H9 (cell line): ENCODE data around the gene COX6A1. TPM values are rescaled to one million over a fixed set of nuclear protein-coding genes. Genes with fewer than 3 reads are reported as not detected.

Experiments used
- DNase-seq: peaks from one replicate; pipeline ENCODE4 v3.0.0-alpha.2; 2017
- H2AFZ ChIP-seq: one replicate; pipeline ENCODE4 v1.6.1; 2013; ENCODE audit warnings: mild to moderate bottlenecking, low read length, control low read depth, moderate library complexity
- H2AK5ac ChIP-seq: 2 replicates; pipeline ENCODE4 v1.6.1; 2013; ENCODE audit warnings: low read length, control low read depth, mixed read lengths; ENCODE audit not compliant: insufficient read length
- H2BK120ac ChIP-seq: one replicate; pipeline ENCODE4 v1.6.1; 2013; ENCODE audit warnings: low read depth, mild to moderate bottlenecking, low read length, control low read depth, inconsistent platforms; ENCODE audit not compliant: poor library complexity, severe bottlenecking
- H2BK12ac ChIP-seq: 2 replicates; pipeline ENCODE4 v1.6.1; 2013; ENCODE audit warnings: low read length, control low read depth, mixed read lengths, low read depth; ENCODE audit not compliant: insufficient read length
- H2BK15ac ChIP-seq: 2 replicates; pipeline ENCODE4 v1.6.1; 2013; ENCODE audit warnings: low read depth, low read length, control low read depth
- H2BK20ac ChIP-seq: one replicate; pipeline ENCODE4 v1.6.1; 2013; ENCODE audit warnings: low read depth, mild to moderate bottlenecking, low read length, control low read depth, inconsistent platforms; ENCODE audit not compliant: poor library complexity, severe bottlenecking
- H2BK5ac ChIP-seq: 2 replicates; pipeline ENCODE4 v1.6.1; 2013; ENCODE audit warnings: low read length, control low read depth, mixed read lengths; ENCODE audit not compliant: insufficient read length
- H3K14ac ChIP-seq: 2 replicates; pipeline ENCODE4 v1.6.1; 2013; ENCODE audit warnings: low read length, control low read depth; ENCODE audit not compliant: insufficient read depth
- H3K18ac ChIP-seq: 2 replicates; pipeline ENCODE4 v1.6.1; 2013; ENCODE audit warnings: low read depth, mild to moderate bottlenecking, mixed read lengths, low read length, control low read depth; ENCODE audit not compliant: insufficient read length
- H3K23ac ChIP-seq: 2 replicates; pipeline ENCODE4 v1.6.1; 2013; ENCODE audit warnings: low read length, control low read depth, mixed read lengths, low read depth; ENCODE audit not compliant: insufficient read length
- H3K23me2 ChIP-seq: 2 replicates; pipeline ENCODE4 v1.6.1; 2013; ENCODE audit warnings: low read depth, mild to moderate bottlenecking, mixed read lengths, low read length, control low read depth; ENCODE audit not compliant: insufficient read length, poor library complexity, severe bottlenecking
- H3K27ac ChIP-seq: 2 replicates; pipeline ENCODE4 v1.5.1; 2013; ENCODE audit warnings: low read length, control low read depth, mixed read lengths, low read depth; ENCODE audit not compliant: insufficient read length
- H3K27me3 ChIP-seq: 2 replicates; pipeline ENCODE4 v1.6.1; 2013; ENCODE audit warnings: low read length, control low read depth, inconsistent platforms; ENCODE audit not compliant: insufficient read depth
- H3K4ac ChIP-seq: 2 replicates; pipeline ENCODE4 v1.6.1; 2013; ENCODE audit warnings: low read depth, mild to moderate bottlenecking, control low read depth, inconsistent platforms, low read length, moderate library complexity
- H3K4me1 ChIP-seq: 2 replicates; pipeline ENCODE4 v1.6.1; 2013; ENCODE audit warnings: low read length, control low read depth, inconsistent platforms; ENCODE audit not compliant: insufficient read depth
- H3K4me2 ChIP-seq: 2 replicates; pipeline ENCODE4 v1.6.1; 2013; ENCODE audit warnings: low read length, control low read depth, mixed read lengths; ENCODE audit not compliant: insufficient read length, insufficient read depth
- H3K56ac ChIP-seq: 2 replicates; pipeline ENCODE4 v1.6.1; 2013; ENCODE audit warnings: low read depth, mild to moderate bottlenecking, mixed read lengths, low read length, control low read depth; ENCODE audit not compliant: insufficient read length
- H3K79me1 ChIP-seq: 2 replicates; pipeline ENCODE4 v1.6.1; 2013; ENCODE audit warnings: low read depth, mild to moderate bottlenecking, moderate library complexity, low read length, control low read depth, inconsistent platforms; ENCODE audit not compliant: insufficient read depth, poor library complexity, severe bottlenecking
- H3K79me2 ChIP-seq: 2 replicates; pipeline ENCODE4 v1.6.1; 2013; ENCODE audit warnings: low read length, control low read depth, inconsistent platforms; ENCODE audit not compliant: insufficient read depth
- H3K9ac ChIP-seq: 2 replicates; pipeline ENCODE4 v1.6.1; 2013; ENCODE audit warnings: low read length, control low read depth, mixed read lengths; ENCODE audit not compliant: insufficient read length; ENCODE audit errors: extremely low read depth
- H3K9me3 ChIP-seq: one replicate; pipeline ENCODE4 v1.6.1; 2013; ENCODE audit warnings: low read depth, low read length, inconsistent platforms; ENCODE audit not compliant: control insufficient read depth
- H3T11ph ChIP-seq: one replicate; pipeline ENCODE4 v1.6.1; 2013; ENCODE audit warnings: mild to moderate bottlenecking, low read length, control low read depth, inconsistent platforms
- H4K20me1 ChIP-seq: one replicate; pipeline ENCODE4 v1.6.1; 2013; ENCODE audit not compliant: control insufficient read depth, insufficient read length, insufficient read depth
- H4K5ac ChIP-seq: 2 replicates; pipeline ENCODE4 v1.6.1; 2013; ENCODE audit warnings: low read depth, mild to moderate bottlenecking, mixed read lengths, low read length, control low read depth; ENCODE audit not compliant: insufficient read length
- H4K8ac ChIP-seq: replicated peaks from 2 replicates; pipeline ENCODE4 v1.6.1; 2013; ENCODE audit warnings: low read length, control low read depth, mixed read lengths, low read depth; ENCODE audit not compliant: insufficient read length
- H4K91ac ChIP-seq: 2 replicates; pipeline ENCODE4 v1.6.1; 2013; ENCODE audit warnings: low read depth, mild to moderate bottlenecking, moderate library complexity, mixed read lengths, low read length, control low read depth; ENCODE audit not compliant: insufficient read length
- H3K27ac Mint-ChIP-seq, 3 experiments: 2 replicates in 2 of 3; 3 replicates in 1 of 3; pipeline ENCODE4 v1.8.0; 2020 to 2021; ENCODE audit warnings: mixed read lengths in 3 of 3, mild to moderate bottlenecking in 1 of 3, moderate library complexity in 1 of 3
- H3K27me3 Mint-ChIP-seq: 2 replicates; pipeline ENCODE4 v1.8.0; 2021; ENCODE audit warnings: low read depth, mild to moderate bottlenecking, moderate library complexity, mixed read lengths
- H3K36me3 Mint-ChIP-seq, 3 experiments: 2 replicates in 2 of 3; 3 replicates in 1 of 3; pipeline ENCODE4 v1.8.0; 2020 to 2021; ENCODE audit warnings: low read depth in 3 of 3, mixed read lengths in 3 of 3; ENCODE audit not compliant: insufficient read depth in 1 of 3
- H3K4me1 Mint-ChIP-seq, 2 experiments: 2 replicates each; pipeline ENCODE4 v1.8.0; 2020; ENCODE audit warnings: mixed read lengths in 2 of 2
- H3K4me3 Mint-ChIP-seq, 2 experiments: 2 replicates in 1 of 2; 3 replicates in 1 of 2; pipeline ENCODE4 v1.8.0; 2020 to 2021; ENCODE audit warnings: mild to moderate bottlenecking in 2 of 2, mixed read lengths in 2 of 2, moderate library complexity in 1 of 2
- H3K9me3 Mint-ChIP-seq, 2 experiments: 2 replicates in 1 of 2; 3 replicates in 1 of 2; pipeline ENCODE4 v1.8.0; 2020; ENCODE audit warnings: mild to moderate bottlenecking in 2 of 2, mixed read lengths in 2 of 2, moderate library complexity in 1 of 2
- WGBS: extraction: QIAGEN DNeasy Blood & Tissue Kit; methylation state at CpG from one replicate; pipeline ENCODE4 v1.1.7; 2013; ENCODE audit warnings: missing lambda C conversion rate, low lambda C conversion rate, mixed read lengths; ENCODE audit not compliant: insufficient read length; ENCODE audit errors: extremely low coverage; 5-methylcytosine and 5-hydroxymethylcytosine counted together
- total RNA-seq: library from RNA; stranded (reverse); gene quantifications from 2 replicates; pipeline ENCODE4 v1.2.1, GENCODE V29; 2021
- TF ChIP-seq, protein P1 (sequence below): fragments of 200-600 bp; sonication (generic); conservative IDR thresholded peaks from 3 replicates; pipeline ENCODE4 v1.8.0; 2021; ENCODE audit warnings: antibody characterized with exemption, mild to moderate bottlenecking

The COX6A1 gene
- total RNA-seq, 1 experiment from 2014 or later: 415 TPM

- peaks cover 36 to 81% (median 52%) of the 10 kb centered on the region in 3 experiments; a peak in 6 of 7 replicates for H3K36me3 Mint-ChIP-seq
- no peaks in the 10 kb centered on the region for H3K79me1 ChIP-seq
- H3K4me3 Mint-ChIP-seq: no peak overlapping the region
- TF ChIP-seq, protein P1, sequence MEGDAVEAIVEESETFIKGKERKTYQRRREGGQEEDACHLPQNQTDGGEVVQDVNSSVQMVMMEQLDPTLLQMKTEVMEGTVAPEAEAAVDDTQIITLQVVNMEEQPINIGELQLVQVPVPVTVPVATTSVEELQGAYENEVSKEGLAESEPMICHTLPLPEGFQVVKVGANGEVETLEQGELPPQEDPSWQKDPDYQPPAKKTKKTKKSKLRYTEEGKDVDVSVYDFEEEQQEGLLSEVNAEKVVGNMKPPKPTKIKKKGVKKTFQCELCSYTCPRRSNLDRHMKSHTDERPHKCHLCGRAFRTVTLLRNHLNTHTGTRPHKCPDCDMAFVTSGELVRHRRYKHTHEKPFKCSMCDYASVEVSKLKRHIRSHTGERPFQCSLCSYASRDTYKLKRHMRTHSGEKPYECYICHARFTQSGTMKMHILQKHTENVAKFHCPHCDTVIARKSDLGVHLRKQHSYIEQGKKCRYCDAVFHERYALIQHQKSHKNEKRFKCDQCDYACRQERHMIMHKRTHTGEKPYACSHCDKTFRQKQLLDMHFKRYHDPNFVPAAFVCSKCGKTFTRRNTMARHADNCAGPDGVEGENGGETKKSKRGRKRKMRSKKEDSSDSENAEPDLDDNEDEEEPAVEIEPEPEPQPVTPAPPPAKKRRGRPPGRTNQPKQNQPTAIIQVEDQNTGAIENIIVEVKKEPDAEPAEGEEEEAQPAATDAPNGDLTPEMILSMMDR: no peak
- no peak overlapping the region for H4K91ac ChIP-seq
- no peak overlapping the region for H4K8ac ChIP-seq
- no peaks in the 10 kb centered on the region for H3K79me2 ChIP-seq
- no peak overlapping the region for H2BK120ac ChIP-seq
- H3K9me3 Mint-ChIP-seq: no peaks in the 10 kb centered on the region
- no peak overlapping the region for H2BK5ac ChIP-seq
- H3K4me1 ChIP-seq: no peaks in the 10 kb centered on the region
- H2BK12ac ChIP-seq: no peak overlapping the region
- H3K4me1 Mint-ChIP-seq: no peaks in the 10 kb centered on the region
- no peak overlapping the region for H3K4me2 ChIP-seq
- no peak overlapping the region for H3K23ac ChIP-seq
- H4K20me1 ChIP-seq: no peaks in the 10 kb centered on the region
- DNase-seq: no peak
- H3K4ac ChIP-seq: no peak overlapping the region
- no peak overlapping the region for H3K14ac ChIP-seq
- H4K5ac ChIP-seq: no peak overlapping the region
- H3K23me2 ChIP-seq: no peaks in the 10 kb centered on the region
- H3K9me3 ChIP-seq: no peaks in the 10 kb centered on the region
- H2AK5ac ChIP-seq: no peak overlapping the region
- peak overlapping the region in 1 of 3 experiments; percentile 62; a peak in 1 of 7 replicates for H3K27ac Mint-ChIP-seq
- no peak overlapping the region for H3K27ac ChIP-seq
- H3K56ac ChIP-seq: no peak overlapping the region
- no CpG with 5 or more reads among the region's 7 CpGs for WGBS
- H3K27me3 Mint-ChIP-seq: no peaks in the 10 kb centered on the region
- H3K9ac ChIP-seq: no peak overlapping the region
- H2BK15ac ChIP-seq: no peak overlapping the region
- no peak overlapping the region for H2AFZ ChIP-seq
- H3K27me3 ChIP-seq: no peaks in the 10 kb centered on the region
- H3K18ac ChIP-seq: no peak overlapping the region
- no peak overlapping the region for H3T11ph ChIP-seq
- H2BK20ac ChIP-seq: no peak overlapping the region
Measured at GRCh38 chr12:120455302-120455701, 17.4 kb downstream of the COX6A1 start.
